HG03571 (cell line): Measurements from ENCODE around the gene RASSF9.
A peak's percentile ranks its signal among the peaks of the same experiment; 100 is the strongest.

Experiments
- ATAC-seq: cut with Tn5 transposase; IDR thresholded peaks from one replicate; pipeline ENCODE4 v1.9.1; 2021; ENCODE audit not compliant: unreplicated experiment

The RASSF9 gene

GRCh38 chr12:85836197-85837090 is at the start of gene RASSF9:
Gene RASSF9, minus strand, starts transcription at chr12:85836409. Its CDS starts 208 bp downstream, at chr12:85836201.
- ATAC-seq = no peak

- ATAC-seq = no peak
Measured at GRCh38 chr12:85883763-85884162, 47.6 kb upstream of the RASSF9 start.

GRCh38 chr12:85877459-85877858 is 41.2 kb upstream of the RASSF9 start:
- no peak for ATAC-seq

- ATAC-seq = peak; percentile 55
Measured at GRCh38 chr12:85874031-85874461, 37.8 kb upstream of the RASSF9 start, which contains the start of gene NTS. Gene NTS, plus strand, starts transcription at chr12:85874295. Its CDS starts 109 bp downstream, at chr12:85874404.

- ATAC-seq = peak; percentile 81
Measured at GRCh38 chr12:85872497-85873091, 36.4 kb upstream of the RASSF9 start.

GRCh38 chr12:85866986-85867776 is 31.0 kb upstream of the RASSF9 start:
- ATAC-seq = peak; percentile 94

- no peak for ATAC-seq
Measured at GRCh38 chr12:85865890-85866289, 29.7 kb upstream of the RASSF9 start.

GRCh38 chr12:85856966-85857365 is 20.8 kb upstream of the RASSF9 start:
- ATAC-seq = no peak

- ATAC-seq = no peak
Measured at GRCh38 chr12:85855305-85855704, 19.1 kb upstream of the RASSF9 start.

GRCh38 chr12:85849344-85849743 is 13.1 kb upstream of the RASSF9 start:
- ATAC-seq = no peak

- no peak for ATAC-seq
Measured at GRCh38 chr12:85843606-85844310, 7.5 kb upstream of the RASSF9 start.

- no peak for ATAC-seq
Measured at GRCh38 chr12:85835426-85836196, 598 bp downstream of the RASSF9 start.

- ATAC-seq = no peak
Measured at GRCh38 chr12:85834378-85834777, 1.8 kb downstream of the RASSF9 start.

GRCh38 chr12:85833579-85833978 is 2.6 kb downstream of the RASSF9 start:
- ATAC-seq = no peak

- ATAC-seq = no peak
Measured at GRCh38 chr12:85831327-85831990, 4.8 kb downstream of the RASSF9 start.

GRCh38 chr12:85829391-85829790 is 6.8 kb downstream of the RASSF9 start:
- ATAC-seq = no peak

- ATAC-seq = no peak
Measured at GRCh38 chr12:85828576-85828975, 7.6 kb downstream of the RASSF9 start.

- ATAC-seq = no peak
Measured at GRCh38 chr12:85825746-85826145, 10.5 kb downstream of the RASSF9 start.

- no peak for ATAC-seq
Measured at GRCh38 chr12:85823436-85824180, 12.6 kb downstream of the RASSF9 start.
